Measurements from ENCODE around the gene NR3C1.

The NR3C1 gene

DNA sequence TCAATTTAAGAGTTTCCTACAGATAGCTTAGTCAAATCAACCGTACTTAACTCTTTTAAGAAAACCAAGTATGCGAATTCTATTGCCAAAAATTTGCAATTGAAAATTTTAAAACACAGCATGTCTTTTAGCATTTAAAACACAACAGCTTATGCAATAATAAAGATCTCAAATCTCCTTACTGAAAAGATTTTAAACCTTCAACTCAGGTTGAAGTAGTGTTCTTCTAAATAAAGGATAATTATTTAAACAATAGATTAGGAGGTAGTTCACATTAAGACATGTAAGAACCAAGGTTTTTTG is 5.5 kb downstream of the NR3C1 start:
- DNase-seq: no peak

DNA sequence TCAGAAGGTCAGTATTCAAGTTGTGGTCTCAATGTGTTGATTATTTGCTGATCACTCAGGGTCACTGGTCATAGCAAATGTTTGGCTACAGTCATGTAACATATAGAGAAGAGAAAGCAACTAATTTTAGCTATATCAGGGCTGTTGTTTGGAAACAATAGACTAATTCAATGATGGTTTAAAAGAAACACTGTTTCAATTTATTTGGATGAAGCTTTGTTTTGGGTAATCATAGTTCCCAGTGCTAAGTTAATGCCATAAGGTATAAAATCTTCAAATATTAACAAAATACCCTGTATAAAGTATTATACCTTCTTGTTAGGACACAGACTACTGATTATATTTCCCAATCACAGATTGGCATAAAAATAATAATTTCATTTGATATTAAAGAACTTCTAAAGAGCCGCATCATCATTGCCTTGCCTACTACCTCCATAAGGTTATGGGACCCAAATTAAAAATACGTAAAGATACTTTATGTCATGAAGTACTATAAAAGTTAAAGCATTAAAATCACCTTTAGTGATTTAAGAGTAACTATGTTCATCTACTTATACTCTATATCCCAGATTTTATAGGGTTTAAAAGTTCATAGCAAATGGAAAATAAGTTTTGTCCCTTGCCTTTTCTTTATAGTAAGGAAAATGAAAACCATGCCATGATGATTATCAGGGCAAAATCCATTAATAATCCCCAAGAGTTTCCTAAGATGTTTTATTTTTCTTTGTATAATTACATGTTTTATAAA is 6.0 kb downstream of the NR3C1 start:
- DNase-seq: no peak

- no peak for DNase-seq
Observed at GRCh38 chr5:143396353-143396940, 7.0 kb downstream of the NR3C1 start.

GRCh38 chr5:143395638-143396352 is 7.7 kb downstream of the NR3C1 start:
- DNase-seq: no peak

DNA sequence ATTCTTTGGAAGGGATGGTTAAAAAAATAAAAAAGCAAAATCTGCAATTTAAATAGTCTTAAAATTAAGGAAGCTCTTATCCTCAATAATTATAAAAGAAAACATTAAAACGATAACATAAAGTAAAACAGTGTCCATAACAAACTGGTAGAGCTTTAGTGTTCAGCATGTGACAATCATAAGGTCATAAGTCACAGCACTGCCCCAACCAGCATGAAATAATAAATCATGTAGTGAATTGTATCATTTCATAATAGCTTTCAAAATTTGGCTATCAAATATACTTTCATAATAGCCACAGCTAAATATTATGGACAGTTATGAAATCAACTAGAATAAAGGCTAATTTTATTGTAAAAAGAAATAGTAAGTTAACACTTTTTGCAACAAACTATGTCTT is 10.0 kb downstream of the NR3C1 start:
- DNase-seq: no peak

GRCh38 chr5:143390941-143391340 is 12.5 kb downstream of the NR3C1 start:
- DNase-seq: no peak

GRCh38 chr5:143390258-143390657 is 13.2 kb downstream of the NR3C1 start:
- no peak for DNase-seq

DNA sequence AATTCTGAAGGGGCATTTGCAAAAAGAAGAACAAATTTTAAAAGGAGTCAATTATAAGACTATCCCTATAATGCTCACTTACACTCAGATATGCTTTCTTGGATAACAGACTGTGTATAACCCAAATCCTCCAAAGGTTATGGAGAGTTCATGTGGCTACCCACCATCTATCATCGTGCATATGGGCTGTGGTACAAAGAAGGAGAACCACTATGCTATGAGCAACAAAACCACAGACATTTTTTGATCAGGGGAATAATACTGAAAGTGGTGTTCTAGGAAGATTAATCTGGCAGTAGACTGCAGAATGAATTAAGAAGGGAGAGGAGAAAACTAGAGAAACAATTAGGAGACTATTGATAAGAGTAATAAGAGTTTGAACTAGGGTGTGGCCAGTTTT is 16.8 kb downstream of the NR3C1 start:
- no peak for DNase-seq

GRCh38 chr5:143384865-143385657 is 18.4 kb downstream of the NR3C1 start:
- DNase-seq: no peak

DNA sequence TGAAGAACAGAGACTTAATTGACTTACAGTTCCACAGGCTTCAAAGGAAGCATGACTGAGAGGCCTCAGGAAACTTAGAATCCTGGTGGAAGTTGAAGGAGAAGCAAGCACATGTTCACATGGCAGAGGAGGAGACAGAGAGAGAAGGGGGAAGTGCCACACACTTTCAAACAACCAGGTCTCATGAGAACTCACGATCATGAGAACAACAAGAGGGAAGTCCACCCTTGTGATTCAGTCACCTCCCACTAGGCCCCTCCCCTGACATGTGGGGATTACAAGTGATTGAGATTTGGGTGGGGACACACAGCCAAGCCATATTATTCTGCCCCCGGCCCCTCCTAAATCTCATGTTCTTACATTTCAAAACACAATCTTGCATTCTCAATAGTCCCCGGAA is 19.5 kb downstream of the NR3C1 start:
- DNase-seq: no peak

GRCh38 chr5:143379606-143380005 is 23.9 kb downstream of the NR3C1 start:
- no peak for DNase-seq

DNA sequence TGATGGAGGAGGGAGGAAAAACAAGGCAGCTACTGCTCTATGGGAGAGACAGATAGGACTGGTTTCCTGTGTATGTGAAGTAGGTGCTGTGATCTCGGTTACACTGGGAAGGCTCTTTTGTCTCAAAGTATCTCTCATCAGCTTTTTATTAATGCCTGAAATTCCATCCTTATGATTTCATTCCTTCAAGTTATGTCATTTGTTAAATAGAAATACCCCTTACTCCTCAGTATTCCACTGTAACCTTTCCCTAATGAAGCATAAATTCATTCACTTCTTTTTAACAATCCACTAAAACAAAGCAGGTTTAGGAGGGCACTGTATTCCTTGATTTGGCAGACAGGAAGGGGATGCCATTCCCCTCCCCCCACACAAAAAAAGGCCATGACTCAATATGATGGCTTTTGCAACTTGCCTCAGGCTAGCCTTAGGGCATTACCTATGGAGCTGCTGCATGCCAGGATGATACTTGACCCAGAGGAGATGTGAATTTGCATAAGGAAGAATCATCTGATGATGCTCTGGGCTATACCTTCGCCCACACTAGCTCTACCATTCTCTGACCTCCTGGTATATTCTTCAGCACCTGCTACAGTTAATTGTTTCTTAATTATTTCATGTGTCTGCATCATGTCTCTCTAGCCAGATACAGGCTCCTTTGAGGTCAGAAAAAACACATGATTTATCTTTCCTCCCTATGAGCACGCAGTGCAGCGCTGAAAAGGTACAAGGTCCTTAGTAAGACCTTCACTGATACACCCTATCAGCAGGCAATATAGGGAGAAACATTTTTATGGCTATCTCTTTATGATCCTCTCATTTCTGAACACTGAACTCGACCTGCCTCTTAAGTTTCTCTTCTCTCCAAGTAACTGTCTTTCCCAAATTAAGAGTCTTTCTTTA is 26.3 kb downstream of the NR3C1 start:
- DNase-seq: no peak

DNA sequence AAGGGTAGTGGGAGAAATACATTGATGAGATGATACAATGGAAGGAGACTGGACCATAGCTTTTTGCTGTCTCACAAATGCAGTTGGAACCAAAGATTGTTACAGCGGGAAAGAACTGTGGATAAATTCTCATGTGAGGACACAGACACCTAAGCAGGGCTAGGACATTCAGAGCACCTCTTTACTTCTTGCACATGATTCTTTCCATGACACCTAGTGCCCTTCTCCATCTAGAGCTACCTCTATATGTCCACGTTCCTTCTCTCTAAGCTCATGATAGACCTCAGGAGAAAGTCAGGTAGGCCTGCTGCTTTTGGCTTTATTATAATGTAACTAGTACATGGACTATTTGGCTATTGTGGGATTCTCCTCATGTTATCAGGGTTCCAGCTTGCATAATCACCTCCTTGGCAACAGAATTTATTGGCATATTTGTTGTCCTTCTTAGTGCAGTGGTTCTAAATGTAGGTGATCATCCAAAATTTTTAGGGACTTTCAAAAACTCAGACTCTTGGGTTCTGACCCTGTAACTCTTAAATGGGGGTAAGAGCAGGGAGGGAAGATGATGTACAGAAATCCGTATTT is 27.2 kb downstream of the NR3C1 start:
- no peak for DNase-seq

- DNase-seq: no peak
Observed at GRCh38 chr5:143374496-143375217, 28.8 kb downstream of the NR3C1 start.

- no peak for DNase-seq
Observed at GRCh38 chr5:143373076-143373475, 30.4 kb downstream of the NR3C1 start.

- no peak for DNase-seq
Observed at GRCh38 chr5:143372187-143372829, 31.2 kb downstream of the NR3C1 start.

DNA sequence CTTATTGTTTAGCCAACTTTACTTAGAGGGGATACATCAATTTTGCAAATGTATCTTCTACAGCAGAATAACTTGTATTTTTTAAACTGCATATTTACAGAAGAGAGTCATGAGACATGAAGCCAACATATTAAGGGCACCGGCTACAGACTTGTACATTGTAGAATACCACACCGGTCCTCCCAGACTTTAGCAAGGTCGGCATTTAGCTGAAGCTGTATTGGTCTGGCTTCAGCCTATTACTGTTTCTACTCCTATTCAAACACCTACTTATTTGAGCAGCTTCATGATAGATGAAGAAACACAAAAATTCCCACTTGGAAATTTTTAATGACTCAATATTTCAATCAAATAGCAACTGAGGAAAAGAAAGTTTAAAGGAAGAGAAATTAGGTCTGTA is 33.0 kb downstream of the NR3C1 start:
- no peak for DNase-seq

DNA sequence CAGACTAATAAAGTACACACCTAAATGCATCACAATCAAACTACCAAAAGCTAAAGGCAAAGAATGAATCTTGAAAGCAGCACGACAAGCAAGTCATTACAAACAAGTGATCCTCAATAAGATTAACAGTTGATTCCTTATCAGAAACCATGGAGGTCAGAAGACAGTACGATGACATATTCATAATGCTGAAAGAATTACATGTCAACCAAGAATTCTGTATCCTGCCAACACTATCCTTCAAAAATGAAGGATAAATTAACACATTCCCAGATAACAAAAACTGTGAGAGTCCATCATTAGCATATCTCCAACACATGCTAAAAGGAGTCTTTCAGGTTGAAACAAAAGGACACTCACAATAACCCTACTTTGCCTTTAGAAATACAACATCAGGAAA is 39.4 kb downstream of the NR3C1 start:
- DNase-seq: no peak

DNA sequence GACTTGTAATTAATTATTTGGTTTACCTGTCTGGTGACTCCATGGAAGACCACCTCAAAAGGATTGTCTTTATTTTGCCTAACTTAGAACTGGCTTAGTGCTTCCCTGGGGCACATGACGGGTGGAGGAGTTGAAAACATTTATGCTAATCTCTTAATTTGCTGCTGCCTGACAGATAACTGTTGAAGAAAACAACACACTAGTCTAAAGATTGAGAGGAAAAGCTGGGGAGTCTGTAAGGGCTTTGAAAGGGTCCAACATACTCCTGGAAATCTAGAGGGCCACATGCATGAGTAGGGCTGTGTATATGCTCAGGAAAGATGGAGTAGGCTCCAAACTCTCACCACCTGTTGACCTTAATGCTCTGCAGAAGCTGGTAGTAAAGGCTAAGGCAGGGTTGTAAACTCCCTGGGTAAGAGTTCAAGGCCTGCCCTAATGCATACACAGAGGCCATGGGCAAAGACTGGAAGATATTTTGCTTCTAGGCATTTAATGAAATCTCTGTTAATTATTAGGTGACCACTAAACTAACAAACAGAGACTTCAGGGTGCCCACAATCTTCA is 40.7 kb downstream of the NR3C1 start:
- DNase-seq: no peak

- DNase-seq: no peak
Observed at GRCh38 chr5:143361438-143361837, 42.0 kb downstream of the NR3C1 start.

GRCh38 chr5:143360755-143361154 is 42.7 kb downstream of the NR3C1 start:
- no peak for DNase-seq
